ENCODE measurements around the gene KRT82.
"Not testable (repeated sequence)": the region's sequence is repeated elsewhere in the genome, so short reads cannot be mapped to it uniquely, and the experiment has no call there.

KRT82 gene

DNA sequence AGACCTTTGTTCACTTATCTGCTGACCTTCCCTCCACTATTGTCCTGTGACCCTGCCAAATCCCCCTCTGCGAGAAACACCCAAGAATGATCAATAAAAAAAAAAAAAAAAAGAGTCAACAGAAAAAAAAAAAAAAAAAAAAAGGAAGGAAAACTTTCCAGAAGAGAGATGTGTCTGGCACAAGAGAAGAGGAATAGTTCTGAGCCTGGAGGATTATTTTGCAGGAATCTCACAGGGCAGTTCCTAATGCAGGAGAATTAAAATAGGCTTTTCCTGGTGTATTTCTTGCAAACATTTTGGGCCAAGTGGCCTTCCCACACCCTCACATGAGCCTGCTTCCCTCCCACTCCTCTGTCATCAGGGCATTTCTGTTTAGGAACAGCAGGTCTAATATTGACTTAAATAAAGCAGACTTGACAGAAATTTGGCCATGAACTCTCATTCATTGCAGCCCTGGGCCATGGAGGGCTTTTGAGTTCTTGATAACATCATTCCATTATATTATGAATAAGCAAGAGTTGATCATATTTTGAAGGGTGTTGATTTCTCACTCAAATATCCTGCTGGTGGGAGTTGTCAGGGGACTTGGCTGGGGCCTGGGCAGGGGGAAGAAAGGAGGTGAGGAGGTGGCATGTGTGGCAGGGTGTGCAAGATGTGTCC, 4.6 kb upstream of the KRT82 start:
- DNase-seq (ENCODE audit: low spot score): not testable (repeated sequence)

DNA sequence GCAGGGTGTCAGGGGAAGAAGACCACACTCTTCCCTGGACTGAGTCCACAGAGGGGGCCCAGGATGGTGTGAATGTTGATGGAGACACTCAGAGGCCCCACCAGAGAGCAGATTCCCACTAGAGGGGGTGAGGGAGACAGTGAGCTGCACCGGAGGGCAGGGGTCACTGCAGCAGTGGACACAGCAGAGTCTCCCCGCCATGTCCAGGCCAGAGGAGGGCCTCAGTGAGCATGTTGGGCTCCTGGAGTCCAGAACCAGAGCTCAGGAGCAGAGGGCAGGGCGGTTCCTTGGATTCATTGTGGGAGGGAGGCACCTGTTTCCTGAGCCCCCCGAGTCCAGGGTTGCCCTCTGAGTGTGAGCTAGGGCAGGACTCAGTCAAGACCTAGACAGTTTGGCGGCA, 1.8 kb upstream of the KRT82 start:
- no peak for DNase-seq (ENCODE audit: low spot score)

DNA sequence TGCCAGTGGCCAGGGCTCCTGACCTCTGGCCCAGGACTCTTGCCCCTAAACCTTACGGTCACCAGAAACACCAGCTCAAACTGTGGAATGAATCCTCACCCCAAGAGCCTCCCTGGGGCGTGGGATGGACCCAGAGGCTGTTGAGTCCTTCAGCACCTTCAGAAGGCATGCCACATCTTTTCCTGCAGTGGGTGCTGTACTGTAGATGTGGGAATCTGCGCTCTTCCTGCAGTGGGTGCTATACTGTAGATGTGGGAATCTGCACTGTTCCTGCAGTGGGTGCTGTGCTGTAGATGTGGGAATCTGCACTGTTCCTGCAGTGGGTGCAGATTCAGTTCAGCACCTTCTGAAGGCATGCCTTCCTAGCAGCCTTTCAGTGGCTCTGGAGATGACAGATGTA, 1.2 kb downstream of the KRT82 start:
- no peak for DNase-seq (ENCODE audit: low spot score)

DNA sequence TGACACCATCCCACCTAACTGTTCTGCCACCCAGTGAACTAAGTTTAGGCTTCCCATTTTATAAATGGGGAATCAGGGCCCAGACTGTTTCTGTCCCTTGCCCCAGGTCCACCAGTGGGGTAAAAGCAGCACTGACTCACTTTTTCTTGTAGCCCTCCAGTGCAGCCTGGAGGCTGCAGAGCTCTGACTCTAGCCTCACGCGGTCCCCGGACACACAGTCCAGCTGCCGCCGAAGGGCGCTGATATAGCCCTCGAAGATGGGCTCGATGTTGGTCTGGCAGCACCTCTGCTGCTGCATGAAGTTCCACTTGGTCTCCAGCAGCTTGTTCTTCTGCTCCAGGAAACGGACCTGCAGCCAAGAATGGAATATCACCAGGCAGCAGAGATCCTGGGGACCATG, 2.6 kb downstream of the KRT82 start:
- no peak for DNase-seq (ENCODE audit: low spot score)

DNA sequence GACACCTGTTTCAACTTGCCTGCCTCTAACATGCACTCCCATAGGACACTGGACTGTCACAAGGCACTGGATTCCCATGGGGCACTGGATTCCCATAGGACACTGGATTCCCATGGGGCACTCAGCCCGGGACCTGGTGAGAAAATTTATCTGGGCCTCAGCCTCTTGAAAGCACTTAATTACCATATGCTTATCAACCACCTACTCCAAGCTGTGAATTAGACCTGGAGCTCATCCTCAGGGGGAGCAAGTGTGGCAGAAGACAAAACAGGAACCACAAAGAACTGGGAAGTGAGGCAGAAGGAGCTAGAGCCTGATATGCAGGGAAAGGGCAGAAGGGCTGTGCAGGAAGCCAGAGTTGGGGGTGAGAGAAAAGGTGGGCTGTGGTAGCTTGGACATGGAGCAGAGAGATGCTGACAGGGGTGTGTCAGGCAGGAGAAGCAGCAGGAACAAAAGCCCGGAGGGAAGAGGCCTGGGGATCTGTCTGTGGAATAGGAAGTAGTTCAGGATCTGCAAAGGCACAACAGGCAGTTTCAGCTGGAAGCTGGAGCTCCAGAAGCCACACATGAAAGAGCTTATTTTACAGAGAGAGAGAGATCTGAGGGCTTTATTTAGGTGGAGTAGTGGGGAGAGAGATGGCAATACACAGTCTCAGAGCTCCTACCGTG, 3.1 kb downstream of the KRT82 start:
- DNase-seq (ENCODE audit: low spot score): no peak

DNA sequence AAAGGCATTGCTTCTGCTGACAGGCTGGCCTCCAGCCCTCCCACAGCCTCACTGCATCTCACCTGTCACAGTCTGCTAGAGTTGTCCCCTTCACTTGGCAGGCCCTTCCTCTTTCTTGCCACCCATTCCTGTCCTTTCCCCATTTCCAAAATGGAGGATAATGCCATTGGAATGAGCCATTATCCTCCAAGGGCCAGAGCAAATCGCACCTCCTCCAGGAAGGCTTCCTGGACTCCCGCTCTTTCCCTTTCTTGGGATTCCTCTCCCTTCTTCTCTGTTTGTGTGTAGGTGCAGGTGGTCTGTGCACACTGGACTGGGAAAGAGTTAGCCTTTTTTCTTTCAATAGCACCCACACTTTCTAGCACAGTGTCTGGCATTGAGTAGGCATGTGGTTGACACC, 3.8 kb downstream of the KRT82 start:
- no peak for DNase-seq (ENCODE audit: low spot score)

DNA sequence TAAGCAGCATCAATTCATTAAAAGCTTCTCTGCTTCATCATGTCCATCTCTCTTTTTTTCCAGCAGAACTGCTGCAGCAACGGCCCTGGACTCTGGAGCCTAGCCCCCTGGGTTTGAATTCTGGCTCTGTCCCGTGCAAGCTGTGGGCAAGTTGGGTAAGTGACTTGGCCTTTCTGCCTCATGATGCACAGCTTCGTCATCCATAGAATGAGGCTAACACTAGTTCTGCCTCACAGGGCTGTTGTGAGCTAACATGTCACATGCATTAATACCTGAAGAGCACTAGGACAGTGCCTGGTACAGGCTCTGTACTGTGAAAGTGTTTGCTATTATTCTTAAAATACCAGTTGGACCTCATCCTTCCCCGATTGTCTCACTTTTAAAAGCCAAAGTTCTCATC, 4.2 kb downstream of the KRT82 start:
- DNase-seq (ENCODE audit: low spot score): no peak

DNA sequence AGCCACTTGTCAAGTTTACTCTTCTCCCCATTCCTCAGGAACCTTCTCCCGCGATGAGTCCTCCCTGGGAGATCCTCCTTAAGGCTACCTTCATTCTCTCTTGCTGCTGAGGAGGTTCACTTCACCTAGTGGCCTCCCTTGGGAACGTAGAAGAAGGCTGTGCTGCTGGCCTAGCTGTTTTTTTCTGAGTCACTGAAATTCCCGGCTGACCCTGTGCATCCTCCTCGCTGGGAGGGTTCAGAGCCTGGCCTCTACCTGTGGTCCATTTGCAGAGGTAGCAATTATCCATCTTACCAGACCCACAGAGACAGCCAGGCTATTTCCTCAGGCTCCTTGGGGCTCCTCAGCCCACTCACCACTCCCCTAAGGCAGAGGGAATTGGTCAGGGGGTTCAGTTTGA, 4.6 kb downstream of the KRT82 start:
- no peak for DNase-seq (ENCODE audit: low spot score)

DNA sequence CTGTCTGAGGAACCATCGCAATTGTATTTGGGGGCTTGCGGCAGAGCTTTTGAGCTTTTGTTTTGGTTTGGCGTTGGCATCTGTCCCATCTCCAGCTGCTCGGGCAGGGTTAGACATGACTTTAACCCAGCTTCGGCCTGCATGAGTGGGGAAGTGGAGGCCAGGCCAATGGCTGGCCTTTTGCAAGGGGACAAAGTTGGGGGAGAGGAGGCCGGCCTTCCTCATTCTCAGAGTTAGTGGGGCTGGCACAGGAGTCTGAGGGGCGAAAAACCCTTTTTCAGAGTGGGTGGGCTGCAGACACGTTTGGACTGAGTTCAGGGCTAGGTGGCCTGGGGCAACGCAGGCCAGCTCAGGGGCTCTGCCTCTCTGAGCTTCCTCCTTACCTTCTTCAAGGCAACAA, 5.2 kb downstream of the KRT82 start:
- DNase-seq (ENCODE audit: low spot score): no peak

DNA sequence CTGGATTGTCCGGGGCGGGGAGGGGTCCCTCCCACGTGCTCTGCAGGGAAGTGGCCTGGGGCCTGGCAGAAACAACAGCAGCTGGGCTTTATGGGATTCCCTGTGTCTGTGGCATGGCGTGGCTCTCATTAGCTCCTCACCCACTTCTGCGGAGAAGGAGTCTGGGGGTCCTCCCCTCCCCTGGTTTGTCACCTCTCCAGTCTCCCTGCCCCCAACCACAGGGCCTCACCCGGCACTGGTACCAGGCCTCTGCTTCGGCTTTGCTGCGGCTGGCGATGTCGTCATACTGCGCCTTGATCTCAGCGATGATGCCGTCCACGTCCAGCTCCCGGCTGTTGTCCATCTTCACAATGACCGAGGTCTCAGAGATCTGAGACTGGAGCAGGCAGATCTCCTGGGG, 6.4 kb downstream of the KRT82 start:
- no peak for DNase-seq (ENCODE audit: low spot score)

DNA sequence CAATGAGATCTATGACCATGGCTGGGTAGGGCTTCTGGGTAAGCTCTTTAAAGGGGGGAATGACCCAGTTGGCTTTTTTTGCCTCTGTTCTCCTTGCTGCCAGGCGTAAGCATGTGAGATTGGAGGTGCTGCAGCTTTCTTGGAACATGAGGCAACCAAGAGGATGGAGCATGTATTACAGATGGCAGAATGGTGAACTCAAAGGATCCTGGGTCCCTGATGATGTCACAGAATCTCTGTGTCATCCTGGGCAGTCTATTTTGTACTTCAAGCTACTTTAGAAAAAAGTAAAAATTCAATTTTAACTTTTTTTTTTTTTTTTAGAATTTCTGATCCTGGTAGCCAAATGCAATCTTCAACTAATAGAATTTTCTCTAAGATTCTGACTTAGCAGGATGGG, 8.0 kb downstream of the KRT82 start:
- DNase-seq (ENCODE audit: low spot score): no peak

DNA sequence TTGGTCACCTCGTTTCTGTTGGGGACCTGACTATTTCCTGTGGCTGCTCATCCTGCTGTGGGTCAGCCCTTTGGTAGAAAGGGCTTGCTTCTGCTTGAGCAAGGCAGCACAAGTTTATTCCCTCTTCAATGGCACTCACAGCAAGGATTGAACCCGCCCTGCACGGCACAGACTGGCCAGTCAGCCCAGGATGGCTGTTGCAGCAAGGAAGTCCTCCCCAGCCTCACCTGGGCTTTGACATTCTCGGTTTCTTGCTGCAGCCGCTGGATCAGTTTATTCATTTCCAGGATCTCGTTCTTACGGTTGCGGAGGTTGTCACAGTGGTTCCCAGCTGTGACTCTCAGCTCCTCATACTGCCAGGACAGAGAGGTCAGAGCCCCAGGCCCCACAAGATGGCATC, 9.5 kb downstream of the KRT82 start:
- no peak for DNase-seq (ENCODE audit: low spot score)

DNA sequence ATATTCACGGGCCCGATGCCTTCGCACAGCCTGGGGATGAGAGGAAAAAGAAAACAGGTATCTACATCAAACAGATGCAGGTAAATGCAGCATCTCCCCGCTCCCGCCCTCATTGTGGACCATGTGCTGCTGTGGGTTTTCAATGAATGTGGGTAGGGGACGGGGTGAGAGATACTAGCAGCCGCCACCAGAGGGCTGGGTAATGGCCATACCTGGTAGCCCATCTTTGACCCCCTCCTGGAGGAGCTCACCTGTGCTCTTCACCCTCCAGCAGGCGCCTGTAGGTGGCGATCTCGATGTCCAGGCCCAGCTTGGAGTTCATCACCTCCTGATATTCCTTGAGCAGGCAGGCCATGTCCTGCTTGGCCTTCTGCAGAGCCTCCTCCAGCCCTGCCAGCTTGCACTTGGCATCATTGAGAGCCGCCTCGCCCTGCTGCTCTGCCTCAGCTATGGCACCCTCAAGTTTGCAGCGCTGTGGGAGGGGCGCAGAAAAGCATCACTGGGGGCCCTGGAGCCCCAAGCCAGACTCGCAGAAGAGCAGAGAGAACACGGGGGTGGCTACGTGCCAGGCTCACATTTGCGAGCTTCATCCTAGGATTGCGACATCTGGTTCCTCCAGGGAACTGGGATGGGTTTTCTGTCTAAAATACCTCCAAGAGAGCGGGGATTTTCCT, 10.2 kb downstream of the KRT82 start:
- DNase-seq (ENCODE audit: low spot score): no peak

DNA sequence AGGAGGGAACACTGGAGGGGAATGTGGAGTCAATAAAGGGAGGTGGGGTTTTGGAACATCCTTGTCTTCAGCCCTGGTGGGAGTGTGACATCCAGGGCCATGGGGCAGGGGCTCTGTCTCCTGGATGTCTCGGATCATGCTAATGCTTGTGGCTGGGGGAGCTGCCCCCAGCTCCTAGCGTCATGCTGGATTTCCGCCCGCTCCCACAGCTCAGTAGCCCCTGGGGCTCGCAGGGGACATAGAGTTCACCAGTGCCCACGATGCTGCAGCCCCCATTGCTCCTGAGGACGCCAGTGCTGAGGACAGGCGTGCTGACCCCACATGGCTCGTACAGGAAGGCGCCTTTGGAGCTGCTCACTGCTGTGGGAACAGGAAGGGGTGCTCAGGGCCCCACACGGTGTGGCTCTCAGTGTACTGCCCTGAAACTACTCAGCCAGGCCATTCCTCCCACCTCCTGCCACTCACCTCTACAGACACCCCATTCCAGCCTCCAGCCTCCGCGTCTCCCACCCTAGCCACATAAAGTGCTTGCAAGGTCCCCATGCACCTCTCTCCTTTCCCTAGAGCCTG, 11.2 kb downstream of the KRT82 start:
- DNase-seq (ENCODE audit: low spot score): no peak

DNA sequence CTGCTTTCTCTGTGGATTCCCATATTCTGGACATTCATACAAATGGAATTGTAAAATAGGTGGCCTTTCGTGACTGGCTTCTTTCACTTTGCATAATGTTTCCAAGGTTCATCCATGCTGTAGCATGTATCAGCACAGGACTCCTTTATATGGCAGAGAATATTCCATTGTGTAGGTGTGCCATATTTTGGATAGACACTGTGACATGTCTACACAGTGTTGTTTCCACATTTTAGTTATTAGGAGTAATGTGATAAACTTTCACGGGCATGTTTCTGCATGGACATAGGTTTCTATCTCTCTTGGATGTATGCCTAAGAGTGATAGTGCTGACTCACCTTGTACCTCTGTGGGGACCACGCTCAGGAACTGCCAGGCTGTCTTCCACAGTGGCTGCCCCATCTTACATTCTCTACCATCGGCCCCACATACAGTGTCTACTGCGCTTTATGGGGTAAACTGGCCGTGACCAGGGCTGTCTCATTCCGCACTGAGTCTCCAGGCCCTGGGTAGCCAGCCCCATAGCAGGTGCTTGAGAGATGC, 13.6 kb downstream of the KRT82 start:
- DNase-seq (ENCODE audit: low spot score): no peak

DNA sequence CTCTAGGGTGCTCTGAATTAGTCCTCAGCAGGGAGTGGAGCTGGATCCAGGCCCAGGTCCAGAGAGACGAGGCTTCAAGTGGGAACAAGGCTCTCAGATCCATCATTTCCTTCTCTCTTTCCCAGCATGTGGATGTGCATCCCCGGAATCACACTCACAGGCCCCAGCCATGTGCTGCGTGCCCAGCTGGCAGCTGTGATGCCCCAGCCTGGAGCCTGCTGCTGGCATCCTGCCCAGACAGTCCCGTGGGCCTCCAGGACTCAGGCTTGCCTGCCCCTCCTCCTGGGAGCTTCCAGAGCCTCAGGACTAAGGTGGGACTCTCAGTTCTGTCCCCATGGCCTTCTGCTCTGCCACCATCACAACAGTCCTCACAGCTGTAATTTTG, 14.5 kb downstream of the KRT82 start:
- no peak for DNase-seq (ENCODE audit: low spot score)

DNA sequence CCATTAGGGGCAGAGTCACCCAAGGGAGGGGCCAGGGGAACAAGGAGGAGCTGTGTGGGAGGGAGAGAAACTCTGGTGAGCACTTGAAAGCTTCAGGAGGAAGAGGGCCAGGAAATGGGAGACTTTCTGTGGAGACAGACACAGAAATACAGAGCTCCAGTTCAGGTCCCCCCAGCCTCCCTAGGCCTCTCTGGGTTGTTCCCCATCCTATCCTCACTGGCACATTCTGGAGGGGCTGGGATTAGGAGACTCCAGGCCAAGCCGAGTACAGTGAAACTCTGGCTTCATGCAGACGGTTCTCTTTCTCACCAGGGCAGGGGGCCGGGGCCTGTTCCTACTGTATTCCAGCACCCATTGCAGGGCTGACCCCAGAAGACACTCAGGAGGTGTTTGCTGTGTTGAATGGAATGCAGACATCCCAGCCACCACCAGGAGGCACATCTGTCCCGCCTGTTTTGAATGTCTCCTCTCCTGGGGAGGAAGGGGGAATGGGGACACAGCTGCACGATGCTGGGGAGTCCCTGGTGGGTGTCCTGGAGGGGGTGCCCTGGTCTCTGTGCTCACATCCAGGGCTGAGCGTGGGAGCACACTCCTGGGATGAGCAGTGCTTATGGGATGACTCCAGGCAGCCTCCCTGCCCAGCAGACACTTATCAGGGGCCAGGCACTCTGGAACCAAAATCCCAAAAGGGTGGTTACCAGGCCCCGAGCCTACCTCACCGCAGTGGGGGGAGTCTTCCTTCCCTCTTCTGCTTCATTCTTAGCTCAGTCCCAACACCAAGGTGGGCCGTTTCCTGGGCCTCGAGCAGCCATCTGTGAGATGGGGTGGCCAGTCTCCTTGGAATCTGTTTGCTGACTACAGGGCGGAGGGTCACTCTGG, 15.2 kb downstream of the KRT82 start:
- peak; percentile 47 for DNase-seq (ENCODE audit: low spot score)

DNA sequence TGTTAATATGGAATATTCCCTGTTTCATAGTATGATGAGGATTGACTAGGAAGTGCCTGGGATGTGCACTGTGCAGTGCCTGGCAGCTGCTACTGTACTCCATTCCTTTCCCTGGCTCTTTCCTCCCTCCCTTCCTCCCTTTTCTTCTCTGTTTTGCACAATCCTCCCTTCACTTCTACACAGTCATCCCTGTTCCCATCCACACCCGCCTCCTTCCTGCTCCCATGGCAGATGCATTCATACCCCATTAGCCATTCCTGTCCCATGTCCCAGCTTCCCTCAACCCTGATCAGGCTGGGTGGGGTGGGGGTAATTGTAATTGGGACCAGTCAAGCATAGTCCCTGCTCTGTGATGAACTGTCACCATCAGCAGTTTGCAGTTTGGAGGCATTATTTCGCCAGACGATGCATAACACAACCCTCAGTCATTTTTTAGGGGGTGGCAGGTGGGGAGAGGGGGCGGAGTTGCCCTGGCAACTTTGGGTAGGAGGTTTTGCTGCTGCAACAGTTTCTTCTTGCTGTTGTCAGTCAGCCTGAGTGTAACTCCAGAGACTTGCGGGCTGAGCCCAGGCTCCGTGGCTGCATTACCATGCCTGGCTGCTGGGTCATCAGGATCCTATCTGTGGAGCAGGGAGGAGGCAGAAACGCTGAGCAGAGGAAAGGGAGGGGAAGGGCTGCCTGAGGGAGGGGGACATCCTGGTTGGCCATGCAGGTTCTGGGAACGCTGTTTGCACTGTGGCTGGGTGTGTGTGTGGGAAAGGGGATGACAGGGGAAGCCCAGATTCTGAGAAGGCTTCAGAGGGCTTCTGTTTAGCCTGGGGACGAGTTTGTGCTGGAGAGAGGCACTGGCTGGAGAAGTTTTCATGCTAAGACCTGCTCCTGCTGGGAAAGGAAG, 16.6 kb downstream of the KRT82 start:
- no peak for DNase-seq (ENCODE audit: low spot score)

DNA sequence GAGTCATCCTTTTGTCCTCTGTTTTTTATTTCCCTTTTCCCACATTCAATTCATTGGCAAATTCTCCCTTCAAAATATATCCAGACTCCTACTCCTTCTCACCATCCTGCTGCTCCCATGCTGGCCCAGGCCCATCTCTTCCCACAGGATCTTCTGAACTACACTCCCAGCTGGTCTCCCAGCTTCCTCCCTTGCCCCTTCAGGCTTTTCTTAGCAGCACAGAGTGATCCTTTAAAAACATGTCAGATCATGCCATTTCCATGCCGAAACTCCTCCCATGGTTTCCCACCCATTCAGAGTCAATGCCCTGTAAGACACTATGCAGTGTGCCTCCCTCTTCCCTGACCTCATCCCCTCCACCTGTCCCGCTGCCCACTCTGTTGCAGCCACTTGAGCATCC, 18.3 kb downstream of the KRT82 start:
- DNase-seq (ENCODE audit: low spot score): no peak

DNA sequence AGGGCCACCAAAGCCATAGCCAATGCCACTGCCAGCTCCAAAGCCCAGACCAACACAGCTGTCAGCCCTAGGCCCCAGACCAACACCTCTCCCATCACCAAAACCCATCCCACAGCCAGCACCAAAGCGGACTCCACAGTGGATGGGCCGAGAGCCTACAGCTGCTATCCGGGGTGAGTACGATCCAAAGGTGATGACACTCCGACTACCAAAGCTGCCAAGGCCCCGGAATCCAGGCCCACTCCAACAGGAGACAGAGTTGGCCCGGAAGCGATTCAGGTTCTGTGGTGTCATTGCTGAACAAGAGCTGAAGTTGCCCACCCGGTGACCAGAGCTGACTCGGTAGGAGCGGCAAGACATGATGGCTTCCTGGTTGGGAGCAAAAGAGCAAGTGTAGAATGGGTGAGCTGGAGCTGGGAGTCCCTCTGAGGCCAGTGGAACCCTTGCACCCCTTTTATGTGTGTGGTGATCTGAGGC, 20.9 kb downstream of the KRT82 start, which contains the start of gene KRT84:
KRT84 (minus strand) TSS at position 427 of the 477 bp plus-strand sequence; CDS start at position 360, 67 bp downstream.
- DNase-seq (ENCODE audit: low spot score): no peak

DNA sequence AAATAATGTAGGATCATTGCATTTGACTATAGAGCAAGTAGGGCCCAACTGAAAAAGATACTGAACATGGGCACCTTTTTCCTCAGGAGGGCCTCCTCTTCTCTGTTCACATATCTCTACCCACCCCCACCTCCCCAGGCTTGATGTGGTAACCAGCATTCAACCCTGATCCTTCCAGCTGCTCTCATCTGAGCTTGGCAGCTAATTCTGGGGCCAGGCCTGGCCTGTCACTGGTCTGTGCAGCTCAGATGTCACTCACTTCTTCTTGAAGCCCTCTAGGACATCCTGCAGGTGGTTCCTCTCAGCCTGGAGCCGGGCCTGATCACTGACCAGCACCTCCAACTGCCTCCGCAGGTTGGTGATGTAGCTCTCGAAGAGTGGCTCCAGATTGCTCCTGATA, 22.8 kb downstream of the KRT82 start:
- DNase-seq (ENCODE audit: low spot score): no peak

All from hepatic stellate cell (primary cell).